GM12872 (cell line): Measurements from ENCODE around the gene ALDH3B1.

Experiments
- CTCF ChIP-seq: IDR thresholded peaks from 3 replicates; pipeline ENCODE4 v1.5.1; 2011; ENCODE audit warnings: low read depth, mild to moderate bottlenecking, low read length, moderate library complexity; ENCODE audit not compliant: insufficient read depth

Gene ALDH3B1

GRCh38 chr11:67998150-67999045 is 11.7 kb upstream of the ALDH3B1 start:
- no peak for TF ChIP-seq CTCF

- TF ChIP-seq CTCF, result no peak
Observed at GRCh38 chr11:67999201-67999629, 10.9 kb upstream of the ALDH3B1 start.

- no peak for TF ChIP-seq CTCF
Observed at GRCh38 chr11:67999704-68000103, 10.4 kb upstream of the ALDH3B1 start.

- no peak for TF ChIP-seq CTCF
Observed at GRCh38 chr11:68002575-68002937, 7.6 kb upstream of the ALDH3B1 start.

- TF ChIP-seq CTCF, result no peak
Observed at GRCh38 chr11:68002938-68003845, 6.9 kb upstream of the ALDH3B1 start.

- TF ChIP-seq CTCF, result no peak
Observed at GRCh38 chr11:68003846-68004550, 6.1 kb upstream of the ALDH3B1 start, which contains the start of gene UNC93B1. UNC93B1 (minus strand) TSS chr11:68004097; CDS start chr11:68004043, 54 bp downstream.
